GM18505 (cell line): ENCODE data around the gene FIBIN.

Experiments used
- ATAC-seq: cut with Tn5 transposase; IDR thresholded peaks from one replicate; pipeline ENCODE4 v1.9.1; 2021; ENCODE audit not compliant: unreplicated experiment
- POLR2A ChIP-seq: IDR thresholded peaks from 4 replicates; pipeline ENCODE4 v1.6.1; 2011; ENCODE audit warnings: borderline replicate concordance; ENCODE audit not compliant: insufficient read depth, insufficient read length; ENCODE audit errors: extremely low read depth

Gene FIBIN

DNA sequence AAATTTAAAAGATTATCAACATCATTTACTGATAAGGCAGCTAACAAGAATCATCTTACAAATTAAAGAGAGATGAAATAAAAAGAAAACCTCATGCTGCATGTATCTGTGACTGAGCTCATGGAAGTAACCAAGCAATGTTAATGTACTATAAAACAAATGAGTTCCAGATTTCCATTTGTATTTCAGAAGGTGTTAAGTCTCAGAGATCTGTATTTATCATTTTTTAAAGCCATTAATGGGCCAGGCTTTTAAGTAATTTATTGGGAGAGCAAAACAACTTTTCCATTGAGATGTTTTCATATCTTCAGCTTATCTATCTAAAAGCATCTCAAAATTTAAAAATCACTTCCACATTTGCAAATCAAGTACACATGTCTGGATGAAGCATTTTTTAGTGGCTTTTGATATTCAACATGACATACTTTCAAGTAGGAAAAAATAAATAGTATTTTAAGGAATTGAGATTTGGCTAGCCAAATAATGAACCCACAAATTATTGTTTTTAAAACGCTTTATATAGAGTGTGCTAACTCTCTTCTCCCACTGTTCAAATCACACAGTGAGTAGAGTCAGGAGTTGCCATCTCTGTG lies 28.8 kb downstream of the FIBIN start:
- TF ChIP-seq POLR2A, result no peak
- ATAC-seq, result no peak

DNA sequence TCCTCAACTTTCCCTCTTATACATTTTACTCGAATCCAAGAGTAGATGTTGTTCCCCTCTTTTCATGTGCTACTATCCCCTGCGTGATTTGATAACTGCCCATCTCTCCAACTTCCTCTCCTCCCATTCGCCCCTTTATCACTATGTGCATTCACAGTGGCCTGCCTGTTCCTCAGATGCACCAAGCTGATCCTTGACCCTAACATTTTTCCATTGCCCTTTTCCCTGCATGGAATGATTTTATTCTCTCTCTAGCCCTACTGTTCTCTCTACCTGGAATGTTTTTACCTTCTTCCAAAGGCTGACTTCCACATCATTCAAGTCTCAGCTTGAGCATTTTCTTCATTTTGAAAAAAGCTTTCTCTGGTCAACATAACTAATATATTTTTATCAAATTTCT lies 31.0 kb downstream of the FIBIN start:
- no peak for TF ChIP-seq POLR2A
- no peak for ATAC-seq

DNA sequence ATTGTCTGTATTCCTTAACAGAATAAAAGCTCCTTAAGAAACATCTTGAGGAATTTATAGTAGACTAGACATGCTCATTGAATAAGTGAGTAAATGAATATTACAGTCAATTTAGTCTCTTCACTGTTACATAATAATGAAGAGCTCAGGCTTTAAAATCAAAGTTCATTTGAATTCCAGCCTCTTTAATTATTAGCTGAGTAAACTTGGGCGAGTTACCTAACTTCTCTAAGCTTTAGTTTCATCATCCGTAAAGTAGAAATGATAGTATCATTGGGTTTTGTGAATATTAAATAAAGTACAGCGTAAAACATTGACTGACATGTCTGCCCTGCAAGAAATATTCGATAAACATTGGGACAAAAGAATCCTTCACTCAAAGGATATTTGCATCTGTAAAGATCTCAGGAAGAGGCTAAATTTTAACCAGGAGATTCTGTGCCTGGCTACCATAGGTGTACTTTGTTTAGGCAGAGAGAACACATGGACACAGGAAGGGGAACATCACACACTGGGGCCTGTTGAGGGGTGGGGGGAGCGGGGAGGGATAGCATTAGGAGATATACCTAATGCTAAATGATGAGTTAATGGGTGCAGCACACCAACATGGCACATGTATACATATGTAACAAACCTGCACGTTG lies 31.5 kb downstream of the FIBIN start:
- ATAC-seq, result no peak
- no peak for TF ChIP-seq POLR2A

DNA sequence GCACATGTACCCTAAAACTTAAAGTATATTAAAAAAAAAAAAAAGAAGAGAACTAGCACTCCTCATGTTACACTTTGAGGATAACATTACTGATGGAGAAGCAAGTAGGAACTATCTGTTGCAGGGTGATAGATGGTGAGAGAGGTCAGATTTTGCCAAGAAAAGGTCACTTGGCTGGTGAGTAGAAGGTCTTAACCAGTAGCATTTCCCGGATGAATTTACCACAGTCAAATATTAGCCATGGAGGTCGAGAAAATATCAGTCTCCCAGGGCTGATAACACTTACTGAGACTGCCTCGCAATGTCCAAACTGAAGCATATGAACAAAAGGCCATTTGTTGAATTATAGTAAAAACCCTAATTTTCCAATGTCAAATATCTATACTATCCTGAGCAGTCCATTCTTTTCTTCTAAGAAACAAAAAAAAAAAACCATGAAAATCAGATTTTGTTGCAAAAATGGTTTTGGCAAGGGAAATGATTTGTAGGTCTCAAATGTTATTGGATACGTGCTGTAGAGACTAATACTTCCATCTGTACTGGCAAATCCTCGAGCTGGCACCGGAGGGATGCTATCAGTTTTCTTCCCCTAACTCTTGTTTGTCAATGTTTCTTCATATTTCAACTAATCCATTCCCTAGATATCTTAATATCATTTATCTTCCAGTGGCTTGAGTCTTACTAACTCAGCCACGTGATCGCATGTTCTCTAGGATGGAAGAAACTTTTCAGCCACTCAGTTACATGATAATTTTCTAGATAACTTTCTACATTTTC lies 32.2 kb downstream of the FIBIN start:
- no peak for TF ChIP-seq POLR2A
- no peak for ATAC-seq

DNA sequence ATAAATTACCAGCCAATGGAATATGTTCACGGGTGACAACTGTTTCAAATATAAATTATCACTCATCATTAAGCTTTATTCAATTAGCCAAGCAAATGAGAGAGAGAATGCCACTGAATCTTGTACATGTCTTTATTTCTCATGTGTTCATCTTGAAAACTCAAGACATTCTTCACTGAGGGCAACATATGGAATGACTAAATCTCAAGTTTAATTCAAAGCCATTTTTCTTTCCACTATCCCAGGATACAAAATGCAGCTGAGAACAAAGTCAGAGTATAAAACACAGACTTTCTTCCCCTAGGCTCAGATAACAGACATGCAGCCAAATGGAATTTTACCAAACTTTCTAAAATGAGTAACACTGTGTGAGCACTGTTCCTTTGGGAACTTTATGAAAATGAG lies 34.7 kb downstream of the FIBIN start:
- no peak for TF ChIP-seq POLR2A
- no peak for ATAC-seq

DNA sequence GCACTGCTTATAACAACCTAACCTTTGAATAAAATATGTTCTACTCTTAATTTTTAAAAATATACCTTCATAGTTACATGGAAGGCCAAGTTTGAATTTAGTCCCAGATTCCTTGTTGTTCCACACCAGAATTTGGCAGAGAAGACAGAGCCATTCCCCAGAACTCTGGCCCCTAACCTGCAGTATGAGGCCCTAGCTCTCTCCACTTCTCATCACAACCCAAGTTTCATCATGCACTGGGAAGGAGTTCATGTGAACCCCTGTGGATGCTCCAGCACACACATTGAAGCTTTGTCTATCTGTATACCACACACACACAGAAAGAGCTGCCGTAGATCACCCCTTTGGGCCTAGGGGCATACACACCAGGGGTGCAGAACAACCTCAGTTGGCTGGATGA lies 36.1 kb downstream of the FIBIN start:
- TF ChIP-seq POLR2A, result no peak
- no peak for ATAC-seq

DNA sequence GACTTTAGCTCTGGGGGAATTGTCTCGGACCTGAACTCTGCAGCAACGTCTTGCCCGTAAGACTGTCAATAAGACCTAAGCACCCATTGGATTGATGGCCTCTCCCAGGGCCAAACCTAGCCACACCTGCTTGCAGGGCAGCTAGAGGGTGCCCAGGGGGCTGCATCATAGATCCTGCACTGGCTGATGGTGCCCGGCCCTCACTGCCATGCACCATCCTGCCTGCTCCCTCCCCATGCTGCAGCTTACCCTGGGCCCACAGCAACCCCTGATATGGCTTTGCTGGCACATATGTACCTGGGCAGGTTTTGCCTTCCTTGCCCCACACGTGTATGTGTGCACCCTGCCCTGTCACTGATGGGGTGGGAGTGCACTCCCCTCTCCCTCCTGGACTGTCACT lies 37.8 kb downstream of the FIBIN start:
- no peak for ATAC-seq
- no peak for TF ChIP-seq POLR2A

DNA sequence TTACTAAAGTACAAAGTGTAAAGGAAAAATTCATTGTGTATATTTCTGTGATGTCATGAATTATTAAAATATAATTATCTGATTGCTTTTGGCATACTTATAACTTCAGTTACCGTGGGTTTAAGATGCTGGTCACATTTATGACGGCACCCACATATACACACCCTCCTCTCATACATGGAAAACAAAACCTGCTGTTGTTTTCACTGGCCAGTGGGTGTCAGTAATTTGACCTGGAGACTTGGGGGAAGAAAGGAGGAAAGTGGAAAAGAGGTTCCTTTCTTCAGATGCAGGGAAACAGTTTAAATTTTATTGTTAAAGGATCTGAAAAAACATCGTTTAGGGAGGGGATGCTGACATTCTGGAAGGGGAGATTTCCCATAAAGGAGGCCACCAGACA lies 46.0 kb downstream of the FIBIN start:
- no peak for TF ChIP-seq POLR2A
- ATAC-seq, result no peak

DNA sequence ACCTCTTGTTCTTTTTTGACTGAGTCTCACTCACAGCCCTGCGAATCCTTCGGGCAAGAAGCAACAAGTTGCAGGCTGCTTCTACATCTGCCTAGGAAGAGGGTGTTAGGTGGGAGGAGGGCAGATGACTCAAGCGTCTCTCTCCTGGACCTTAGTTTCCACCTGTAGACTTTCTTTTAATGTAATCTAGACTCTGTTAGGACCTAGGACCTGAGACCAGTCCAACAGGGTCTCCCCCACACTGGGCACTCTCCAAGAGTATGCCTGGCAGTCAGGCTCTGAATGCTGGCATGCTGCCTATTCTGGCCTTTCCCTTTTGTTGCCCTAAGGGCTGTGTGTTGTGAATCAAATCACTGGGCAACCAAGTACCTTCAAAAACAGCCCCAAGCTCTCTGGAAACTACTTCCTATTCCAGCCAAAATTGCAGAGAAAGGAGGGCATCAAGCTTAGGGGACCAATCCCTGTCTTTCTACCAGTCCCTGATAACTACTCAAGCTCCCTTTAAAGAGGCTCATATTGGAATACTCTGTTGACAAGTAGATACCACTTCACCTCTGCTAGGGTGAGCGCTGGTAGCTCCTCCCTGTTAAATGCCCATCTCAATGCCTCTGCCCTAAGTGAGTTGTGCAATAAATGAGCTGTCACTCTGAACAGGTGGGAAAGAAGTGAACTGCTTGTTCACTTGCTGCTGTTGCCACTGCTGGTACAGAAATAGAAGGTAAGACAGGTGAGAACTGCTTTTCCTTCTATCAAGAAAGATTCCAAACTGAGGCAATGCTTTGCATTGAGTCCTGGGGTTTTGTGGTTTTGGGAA lies 46.6 kb downstream of the FIBIN start, which contains the start of gene BBOX1:
BBOX1 (plus strand) TSS at position 514 of the 814 bp plus-strand sequence. CDS start 14,616 bp downstream, outside the sequence.
- no peak for ATAC-seq
- no peak for TF ChIP-seq POLR2A

DNA sequence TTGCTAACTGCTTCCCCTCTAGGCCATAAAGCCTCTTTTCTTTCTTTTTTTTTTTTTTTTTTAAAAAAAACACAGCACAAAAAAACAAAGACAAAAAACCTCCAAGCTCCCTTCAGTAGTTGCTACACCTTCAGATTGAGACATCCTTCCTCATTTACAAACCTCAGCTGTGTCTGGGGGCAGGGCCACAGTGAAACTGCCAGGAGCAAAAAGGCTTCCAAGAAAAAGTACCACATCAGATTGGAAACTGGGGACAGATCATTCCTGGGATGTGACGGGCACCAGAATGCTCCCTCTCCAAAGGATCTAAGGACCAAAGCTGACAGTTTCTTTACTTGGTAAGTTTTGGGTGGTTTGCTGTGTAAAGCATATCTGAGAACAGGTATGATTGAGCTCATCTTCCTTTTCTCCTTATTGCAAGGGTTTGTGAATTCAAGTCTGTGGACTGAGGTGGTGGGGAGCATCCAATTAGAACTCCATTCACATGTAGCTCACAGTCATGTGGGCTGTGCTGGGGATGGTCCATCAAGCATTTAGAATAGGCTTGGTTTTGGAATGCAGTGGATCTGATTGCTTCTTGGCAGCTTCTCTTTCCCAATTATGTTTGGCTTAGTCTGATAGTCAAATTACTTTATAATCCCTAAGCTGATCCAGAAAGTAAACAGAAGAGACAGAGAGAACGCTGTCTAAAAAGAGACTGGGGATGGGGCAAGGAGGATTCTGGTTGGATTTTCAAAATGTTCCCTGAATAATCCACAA lies 47.4 kb downstream of the FIBIN start:
- ATAC-seq, result no peak
- TF ChIP-seq POLR2A, result no peak
